Skeletal muscle tissue (tissue), 4 donors: ENCODE measurements around the gene OR10A4. TPM values are rescaled to one million over a fixed set of nuclear protein-coding genes. Genes with fewer than 3 reads are reported as not detected.

Experiments
- H3K27ac ChIP-seq: one replicate; pipeline ENCODE4 v1.7.0; 2013; ENCODE audit warnings: mild to moderate bottlenecking, low read depth, low read length, inconsistent platforms
- H3K27me3 ChIP-seq, 3 donors: one replicate each; pipeline ENCODE4 v1.7.0; 2013; ENCODE audit warnings: low read length in 3 of 3; ENCODE audit not compliant: control insufficient read depth in 3 of 3, insufficient read depth in 3 of 3
- H3K36me3 ChIP-seq, 3 donors: one replicate each; pipeline ENCODE4 v1.7.0; 2013; ENCODE audit warnings: low read length in 3 of 3; ENCODE audit not compliant: control insufficient read depth in 3 of 3, insufficient read depth in 3 of 3
- H3K4me1 ChIP-seq, 3 donors: one replicate each; pipeline ENCODE4 v1.7.0; 2013; ENCODE audit warnings: low read length in 3 of 3, mild to moderate bottlenecking in 3 of 3; ENCODE audit not compliant: control insufficient read depth in 3 of 3, insufficient read depth in 3 of 3
- H3K4me3 ChIP-seq, 3 donors: one replicate each; pipeline ENCODE4 v1.7.0; 2013; ENCODE audit warnings: low read length in 3 of 3
- H3K9ac ChIP-seq, 3 donors: one replicate each; pipeline ENCODE4 v1.7.0; 2013; ENCODE audit warnings: low read length in 3 of 3, mild to moderate bottlenecking in 3 of 3, moderate library complexity in 2 of 3, low read depth in 1 of 3
- H3K9me3 ChIP-seq, 3 donors: one replicate each; pipeline ENCODE4 v1.7.0; 2013; ENCODE audit warnings: low read length in 3 of 3; ENCODE audit not compliant: control insufficient read depth in 3 of 3
- total RNA-seq: library from RNA; depleted of rRNA; stranded (reverse); fragments of >200 nt; gene quantifications from one replicate; pipeline ENCODE4 v1.2.3, GENCODE V29; 2014
- donor health status: Osteomylitis.

OR10A4 gene
- total RNA-seq, 1 donor from 2014 or later, result not detected

- H3K4me1 ChIP-seq, result no peaks in the 10 kb centered on the region
- H3K9me3 ChIP-seq, result no peaks in the 10 kb centered on the region
- H3K27ac ChIP-seq, result no peak within 1 kb of the TSS
- no peaks in the 10 kb centered on the region for H3K27me3 ChIP-seq
- H3K9ac ChIP-seq, result no peak within 1 kb of the TSS
- no peaks in the 10 kb centered on the region for H3K36me3 ChIP-seq
- H3K4me3 ChIP-seq, result no peak within 1 kb of the TSS
Measured at GRCh38 chr11:6920702-6921101, 44.3 kb downstream of the OR10A4 start, which contains the start of gene OR2D3. Gene OR2D3 (plus strand): TSS chr11:6921002. CDS start chr11:6921002, 0 bp downstream.

GRCh38 chr11:6925007-6925577 lies 48.7 kb downstream of the OR10A4 start:
- Histone ChIP-seq H3K9ac (no peak overlapping the region), H3K27ac (no peak overlapping the region), H3K9me3 (no peaks in the 10 kb centered on the region), H3K4me3 (no peak overlapping the region), H3K4me1 (peaks cover 5 to 15% (median 7%) of the 10 kb centered on the region in 3 donors), H3K27me3 (peaks cover 0 to 5% (median 2%) of the 10 kb centered on the region in 3 donors), H3K36me3 (no peaks in the 10 kb centered on the region)

- H3K27ac ChIP-seq, result no peak overlapping the region
- no peak overlapping the region for H3K9ac ChIP-seq
Measured at GRCh38 chr11:6925636-6926207, 49.3 kb downstream of the OR10A4 start.

GRCh38 chr11:6926208-6927029 lies 50.0 kb downstream of the OR10A4 start, which contains the start of gene ZNF215:
Gene ZNF215 (plus strand): TSS chr11:6926426. CDS start chr11:6932273, 5,847 bp downstream.
- peaks cover 5 to 15% (median 7%) of the 10 kb centered on the region in 3 donors for H3K4me1 ChIP-seq
- H3K9ac ChIP-seq, result peak within 1 kb of the TSS; percentile 45 to 73 (median 71)
- H3K4me3 ChIP-seq, result peak within 1 kb of the TSS; percentile 72 to 81 (median 76)
- peak within 1 kb of the TSS; percentile 33 for H3K27ac ChIP-seq
- H3K9me3 ChIP-seq, result no peaks in the 10 kb centered on the region
- no peaks in the 10 kb centered on the region for H3K36me3 ChIP-seq
- peaks cover 0 to 5% (median 2%) of the 10 kb centered on the region in 3 donors for H3K27me3 ChIP-seq

More at GRCh38 chr11:6925636-6926207, 49.3 kb downstream of the OR10A4 start:
- Histone ChIP-seq H3K27me3 (peaks cover 0 to 5% (median 2%) of the 10 kb centered on the region in 3 donors), H3K9me3 (no peaks in the 10 kb centered on the region), H3K4me3 (peak overlapping the region; percentile 72 to 81 (median 76)), H3K36me3 (no peaks in the 10 kb centered on the region), H3K4me1 (peaks cover 5 to 15% (median 7%) of the 10 kb centered on the region in 3 donors)

- Histone ChIP-seq H3K27me3 (peaks cover 0 to 5% (median 2%) of the 10 kb centered on the region in 3 donors), H3K9ac (peak overlapping the region in 2 of 3 donors; percentile 45 to 73), H3K36me3 (no peaks in the 10 kb centered on the region), H3K4me1 (peaks cover 5 to 15% (median 7%) of the 10 kb centered on the region in 3 donors), H3K27ac (peak overlapping the region; percentile 33), H3K9me3 (no peaks in the 10 kb centered on the region), H3K4me3 (peak overlapping the region; percentile 72 to 81 (median 76))
Measured at GRCh38 chr11:6927030-6927617, 50.7 kb downstream of the OR10A4 start.

Other genes starting within 250 kb of the OR10A4 start
- gene DCHS1, start 220.8 kb upstream of the OR10A4 start, total RNA-seq, result 39.1 TPM
- 33.9 TPM for gene MRPL17, start 193.3 kb upstream of the OR10A4 start, total RNA-seq
- not detected for gene OR2AG2, start 104.6 kb upstream of the OR10A4 start, total RNA-seq
- not detected for gene OR2AG1, start 93.6 kb upstream of the OR10A4 start, total RNA-seq
- gene OR6A2, start 76.9 kb upstream of the OR10A4 start, total RNA-seq, result under 0.01 TPM
- not detected for gene OR10A5, start 30.9 kb upstream of the OR10A4 start, total RNA-seq
- not detected for gene OR10A2, start 13.6 kb upstream of the OR10A4 start, total RNA-seq
- gene OR2D2, start 15.9 kb downstream of the OR10A4 start, total RNA-seq, result not detected
- gene OR2D3, start 44.4 kb downstream of the OR10A4 start, total RNA-seq, result not detected
- gene ZNF215, start 49.8 kb downstream of the OR10A4 start, total RNA-seq, result 1.6 TPM
- gene ZNF214, start 143.7 kb downstream of the OR10A4 start, total RNA-seq, result 2.6 TPM
- under 0.01 TPM for gene NLRP14, start 143.9 kb downstream of the OR10A4 start, total RNA-seq
- not detected for gene RBMXL2, start 212.4 kb downstream of the OR10A4 start, total RNA-seq